ENCODE measurements around the gene CPSF3.

Gene CPSF3

DNA sequence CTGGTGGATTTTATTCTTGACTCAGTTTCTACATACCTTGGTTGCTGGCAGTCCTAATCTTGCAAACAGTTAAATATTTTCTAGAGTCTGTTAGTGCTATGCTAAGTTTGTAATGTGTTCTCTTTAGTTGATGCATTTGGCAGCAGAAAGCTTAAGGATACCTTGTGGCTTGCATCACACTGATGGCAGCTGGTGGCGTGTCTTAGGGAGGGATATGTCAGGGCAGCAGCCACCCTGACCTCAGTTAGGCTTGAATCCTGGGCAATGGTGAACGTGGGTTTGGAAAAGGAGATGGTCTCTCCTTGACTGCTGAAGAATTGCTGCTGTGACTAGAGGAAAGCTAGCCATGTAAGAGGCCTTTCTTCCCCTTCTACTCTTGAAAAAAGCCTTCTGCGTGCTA is 55.1 kb downstream of the CPSF3 start:
- H3K4me3 ChIP-seq (ENCODE audit: low read depth, low read length) = no peak overlapping the region
- DNase-seq (ENCODE audit: low read depth) = no peak
- TF ChIP-seq, protein P1, sequence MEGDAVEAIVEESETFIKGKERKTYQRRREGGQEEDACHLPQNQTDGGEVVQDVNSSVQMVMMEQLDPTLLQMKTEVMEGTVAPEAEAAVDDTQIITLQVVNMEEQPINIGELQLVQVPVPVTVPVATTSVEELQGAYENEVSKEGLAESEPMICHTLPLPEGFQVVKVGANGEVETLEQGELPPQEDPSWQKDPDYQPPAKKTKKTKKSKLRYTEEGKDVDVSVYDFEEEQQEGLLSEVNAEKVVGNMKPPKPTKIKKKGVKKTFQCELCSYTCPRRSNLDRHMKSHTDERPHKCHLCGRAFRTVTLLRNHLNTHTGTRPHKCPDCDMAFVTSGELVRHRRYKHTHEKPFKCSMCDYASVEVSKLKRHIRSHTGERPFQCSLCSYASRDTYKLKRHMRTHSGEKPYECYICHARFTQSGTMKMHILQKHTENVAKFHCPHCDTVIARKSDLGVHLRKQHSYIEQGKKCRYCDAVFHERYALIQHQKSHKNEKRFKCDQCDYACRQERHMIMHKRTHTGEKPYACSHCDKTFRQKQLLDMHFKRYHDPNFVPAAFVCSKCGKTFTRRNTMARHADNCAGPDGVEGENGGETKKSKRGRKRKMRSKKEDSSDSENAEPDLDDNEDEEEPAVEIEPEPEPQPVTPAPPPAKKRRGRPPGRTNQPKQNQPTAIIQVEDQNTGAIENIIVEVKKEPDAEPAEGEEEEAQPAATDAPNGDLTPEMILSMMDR (IDR thresholded peaks at IDR 0.05; ENCODE audit: low read depth, low read length, missing control alignments) = no peak

DNA sequence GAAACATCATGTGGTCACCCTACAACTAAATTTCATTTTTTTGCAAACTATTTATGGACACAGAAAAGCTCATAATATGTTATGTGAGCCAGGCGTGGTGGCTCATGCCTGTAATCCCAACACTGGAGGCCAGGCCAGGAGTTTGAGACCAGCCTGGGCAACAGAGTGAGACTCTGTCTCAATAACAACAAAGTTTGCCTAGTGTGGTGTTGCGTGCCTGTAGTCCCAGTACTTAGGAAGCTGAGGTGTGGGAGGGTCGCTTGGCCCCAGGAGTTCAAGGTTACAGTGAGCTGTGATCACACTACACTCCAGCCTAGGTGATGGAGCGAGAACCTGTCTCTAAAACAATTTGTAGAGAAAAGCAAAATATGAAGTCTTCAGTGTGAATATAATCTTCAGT is 56.7 kb downstream of the CPSF3 start:
- no peak overlapping the region for H3K4me3 ChIP-seq (ENCODE audit: low read depth, low read length)
- TF ChIP-seq, protein P1 (IDR thresholded peaks at IDR 0.05; ENCODE audit: low read depth, low read length, missing control alignments) = no peak
- DNase-seq (ENCODE audit: low read depth) = no peak

DNA sequence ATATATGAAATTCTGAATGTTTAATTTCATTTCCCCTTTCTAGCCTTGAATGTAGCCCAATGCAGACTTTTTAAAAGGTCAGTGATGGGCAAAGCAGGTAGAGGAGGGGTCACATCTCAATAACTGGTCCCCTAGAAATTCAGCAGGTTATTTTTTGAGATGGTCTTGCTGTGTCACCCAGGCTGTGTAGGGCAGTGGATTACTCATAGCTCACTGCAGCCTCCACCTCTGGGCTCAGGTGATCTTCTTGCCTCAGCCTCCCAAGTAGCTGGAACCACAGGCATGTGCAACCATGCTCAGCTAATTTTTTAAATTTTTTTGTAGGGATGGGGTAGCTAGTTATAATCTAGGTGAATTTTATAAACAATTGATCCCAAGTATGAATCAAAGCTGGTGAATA is 59.7 kb downstream of the CPSF3 start:
- DNase-seq (ENCODE audit: low read depth) = no peak
- TF ChIP-seq, protein P1 (IDR thresholded peaks at IDR 0.05; ENCODE audit: low read depth, low read length, missing control alignments) = no peak
- no peak overlapping the region for H3K4me3 ChIP-seq (ENCODE audit: low read depth, low read length)

DNA sequence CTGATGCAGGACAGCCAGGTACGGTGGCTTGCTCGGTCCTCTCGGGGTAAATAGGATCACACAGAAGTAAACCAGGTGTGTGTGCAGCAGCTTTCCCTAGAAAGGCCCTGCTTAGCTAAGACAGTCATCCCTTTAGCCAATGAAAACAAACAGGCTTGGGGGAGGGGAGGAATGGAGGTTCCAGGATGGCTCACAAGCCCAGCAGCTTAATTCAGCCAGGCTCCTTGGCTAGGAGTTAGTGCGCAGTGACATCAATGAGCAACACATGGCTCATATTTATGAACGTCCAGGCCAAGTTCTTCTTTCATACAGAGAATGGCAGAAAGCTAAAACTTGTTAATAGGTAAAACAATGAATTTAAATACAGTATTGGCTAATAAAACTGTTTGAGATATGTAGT is 61.1 kb downstream of the CPSF3 start:
- TF ChIP-seq, protein P1 (IDR thresholded peaks at IDR 0.05; ENCODE audit: low read depth, low read length, missing control alignments) = no peak
- H3K4me3 ChIP-seq (ENCODE audit: low read depth, low read length) = no peak overlapping the region
- no peak for DNase-seq (ENCODE audit: low read depth)

DNA sequence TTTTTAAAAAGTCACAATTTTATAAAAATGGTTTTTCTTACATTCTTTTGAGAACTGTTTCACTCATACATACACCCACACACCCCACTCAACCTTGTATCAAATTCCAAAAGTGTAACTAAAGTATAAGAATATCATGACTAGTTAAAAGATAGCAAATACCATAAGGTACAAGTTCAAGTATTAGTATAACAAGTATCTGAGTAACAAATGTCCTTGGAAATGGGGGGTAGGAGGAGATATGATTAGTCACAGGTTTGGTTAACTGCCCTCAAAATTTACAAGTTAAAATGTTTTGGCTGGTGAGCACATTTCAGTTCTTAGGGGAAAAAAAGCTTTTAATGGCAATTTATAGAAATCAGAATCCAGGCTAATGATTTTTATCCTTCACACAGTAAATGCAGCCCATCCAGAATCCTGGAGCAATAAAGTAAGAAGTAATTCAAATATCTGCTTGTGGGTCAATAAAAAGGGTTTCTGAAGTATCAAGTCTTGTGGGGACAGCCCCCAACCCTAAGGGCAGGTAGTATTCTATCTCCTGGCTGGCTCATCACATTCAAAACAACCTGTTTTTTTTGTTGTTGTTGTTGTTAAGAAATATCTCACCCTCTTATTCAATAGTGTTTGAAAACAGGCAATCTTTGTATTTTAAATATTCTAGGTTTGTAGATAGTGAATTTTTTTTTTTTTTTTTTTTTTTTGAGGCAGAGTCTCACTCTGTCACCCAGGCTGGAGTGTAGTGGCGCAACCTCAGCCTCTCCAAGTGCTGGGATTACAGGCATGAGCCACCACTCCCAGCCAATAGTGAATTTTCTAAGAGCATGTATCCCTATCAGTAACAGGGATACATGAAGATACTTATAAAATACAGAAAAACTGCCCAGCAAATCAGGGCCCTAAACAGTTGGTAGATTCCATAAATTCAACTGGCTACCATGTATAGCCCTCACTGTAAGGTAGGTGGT is 65.4 kb downstream of the CPSF3 start:
- TF ChIP-seq, protein P1 (IDR thresholded peaks at IDR 0.05; ENCODE audit: low read depth, low read length, missing control alignments) = no peak
- no peak overlapping the region for H3K4me3 ChIP-seq (ENCODE audit: low read depth, low read length)
- DNase-seq (ENCODE audit: low read depth) = no peak

DNA sequence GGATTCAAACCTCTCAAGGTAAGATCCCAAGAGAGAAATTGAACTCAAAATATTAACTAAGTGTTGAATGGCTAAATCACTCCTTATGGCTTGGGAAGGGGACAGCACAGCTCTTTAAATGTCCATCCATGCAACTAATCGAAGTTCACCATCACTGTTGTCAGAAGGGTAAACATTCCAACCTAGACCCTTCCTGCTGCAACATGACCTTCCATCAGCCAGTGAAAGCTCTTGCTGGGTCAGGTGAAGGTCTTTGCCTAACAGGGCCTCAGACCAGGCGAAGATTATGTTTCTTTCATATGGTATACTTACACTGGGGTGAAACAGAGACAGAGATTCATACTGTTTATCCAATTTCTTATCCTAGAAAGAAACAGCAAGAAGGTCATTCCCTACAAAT is 67.3 kb downstream of the CPSF3 start:
- TF ChIP-seq, protein P1 (IDR thresholded peaks at IDR 0.05; ENCODE audit: low read depth, low read length, missing control alignments) = no peak

DNA sequence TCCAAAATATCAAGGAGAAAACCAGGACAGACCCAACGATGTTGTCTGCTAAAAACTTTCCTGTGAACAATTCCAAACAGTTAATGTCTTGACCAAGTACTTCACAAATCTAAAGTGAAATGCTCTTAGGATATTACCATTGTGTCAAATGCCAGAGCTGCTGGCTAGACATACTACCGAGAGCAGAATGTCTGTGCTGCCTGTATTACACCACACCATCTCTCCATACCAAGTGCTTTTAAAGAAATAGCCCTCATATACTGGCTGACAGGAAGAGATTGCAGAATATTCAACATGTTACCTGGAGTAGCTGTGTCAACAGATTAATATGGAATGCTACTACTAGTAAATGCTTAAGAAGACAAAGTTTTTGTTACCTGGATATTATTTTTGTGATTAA is 69.5 kb downstream of the CPSF3 start:
- no peak for DNase-seq (ENCODE audit: low read depth)
- TF ChIP-seq, protein P1 (IDR thresholded peaks at IDR 0.05; ENCODE audit: low read depth, low read length, missing control alignments) = no peak
- H3K4me3 ChIP-seq (ENCODE audit: low read depth, low read length) = no peak overlapping the region

More for the DNA sequence above, 67.3 kb downstream of the CPSF3 start:
- H3K4me3 ChIP-seq (ENCODE audit: low read depth, low read length) = no peak overlapping the region
- DNase-seq (ENCODE audit: low read depth) = no peak
